HG02840 (cell line): ENCODE data around the gene TNFRSF19.
"Not testable (repeated sequence)": the region's sequence is repeated elsewhere in the genome, so short reads cannot be mapped to it uniquely, and the experiment has no call there.

ENCODE experiments used
- ATAC-seq: cut with Tn5 transposase; IDR thresholded peaks from one replicate; pipeline ENCODE4 v1.9.1; 2021; ENCODE audit warnings: mild to moderate bottlenecking, moderate library complexity, moderate number of reproducible peaks; ENCODE audit not compliant: unreplicated experiment, low FRiP score

TNFRSF19 gene

DNA sequence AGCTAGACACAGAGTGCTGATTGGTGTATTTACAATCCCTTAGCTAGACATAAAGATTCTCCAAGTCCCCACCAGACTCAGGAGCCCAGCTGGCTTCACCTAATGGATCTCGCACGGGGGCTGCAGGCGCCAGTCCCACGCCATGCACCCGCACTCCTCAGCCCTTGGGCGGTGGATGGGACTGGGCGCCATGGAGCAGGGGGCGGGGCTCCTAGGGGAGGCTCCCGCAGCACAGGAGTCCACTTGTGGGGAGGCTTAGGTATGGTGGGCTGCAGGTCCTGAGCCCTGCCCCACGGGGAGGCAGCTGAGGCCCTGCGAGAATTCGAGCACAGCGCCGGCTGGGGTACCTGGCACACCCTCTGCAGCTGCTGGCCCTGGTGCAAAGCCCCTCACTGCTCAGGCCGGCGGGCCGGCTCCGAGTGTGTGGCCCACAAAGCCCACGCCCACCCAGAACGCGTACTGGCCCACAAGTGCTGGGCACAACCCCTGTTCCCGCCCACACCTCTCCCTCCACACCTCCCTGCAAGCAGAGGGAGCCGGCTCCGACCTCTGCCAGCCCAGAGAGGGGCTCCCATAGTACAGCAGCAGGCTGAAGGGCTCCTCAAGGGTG, 107.6 kb downstream of the TNFRSF19 start:
- not testable (repeated sequence) for ATAC-seq

DNA sequence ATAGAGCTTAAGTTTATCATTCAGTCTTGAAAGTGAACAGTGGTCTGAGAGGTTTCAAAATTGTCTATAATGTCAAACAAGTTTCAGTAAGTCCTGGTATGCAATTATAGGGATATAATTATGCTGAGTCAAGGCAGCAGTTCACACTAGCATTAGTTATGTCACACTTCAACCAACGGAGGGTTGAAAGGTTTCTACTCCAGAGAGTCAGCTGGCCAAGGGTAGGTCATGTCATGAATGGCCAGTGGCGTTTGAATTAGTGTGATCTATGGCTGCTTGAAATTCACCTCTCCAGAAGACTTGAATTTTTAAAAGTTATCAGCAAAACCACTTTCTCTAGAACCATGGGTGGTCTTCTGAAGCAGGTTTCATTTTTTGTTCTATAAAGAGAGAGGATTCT, 108.6 kb downstream of the TNFRSF19 start:
- ATAC-seq: no peak

DNA sequence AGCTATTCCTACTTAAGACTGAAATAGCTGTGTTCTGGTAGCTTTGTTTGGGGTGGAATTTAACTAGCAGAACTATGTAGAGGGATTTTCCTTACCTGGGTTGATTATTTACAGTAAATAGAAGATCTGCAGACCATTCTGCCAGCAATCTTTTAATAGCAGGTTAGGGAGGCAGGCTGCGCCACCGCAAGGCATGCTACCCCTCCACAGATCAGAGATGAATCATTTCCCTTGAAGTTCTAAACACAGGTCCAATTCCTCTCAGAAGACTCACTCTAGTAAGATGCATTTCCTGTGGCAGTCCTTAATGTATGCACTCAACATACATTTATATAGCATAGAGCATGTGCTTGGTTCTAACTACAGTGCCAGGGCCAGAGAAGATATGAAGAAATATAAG, 109.0 kb downstream of the TNFRSF19 start:
- no peak for ATAC-seq

DNA sequence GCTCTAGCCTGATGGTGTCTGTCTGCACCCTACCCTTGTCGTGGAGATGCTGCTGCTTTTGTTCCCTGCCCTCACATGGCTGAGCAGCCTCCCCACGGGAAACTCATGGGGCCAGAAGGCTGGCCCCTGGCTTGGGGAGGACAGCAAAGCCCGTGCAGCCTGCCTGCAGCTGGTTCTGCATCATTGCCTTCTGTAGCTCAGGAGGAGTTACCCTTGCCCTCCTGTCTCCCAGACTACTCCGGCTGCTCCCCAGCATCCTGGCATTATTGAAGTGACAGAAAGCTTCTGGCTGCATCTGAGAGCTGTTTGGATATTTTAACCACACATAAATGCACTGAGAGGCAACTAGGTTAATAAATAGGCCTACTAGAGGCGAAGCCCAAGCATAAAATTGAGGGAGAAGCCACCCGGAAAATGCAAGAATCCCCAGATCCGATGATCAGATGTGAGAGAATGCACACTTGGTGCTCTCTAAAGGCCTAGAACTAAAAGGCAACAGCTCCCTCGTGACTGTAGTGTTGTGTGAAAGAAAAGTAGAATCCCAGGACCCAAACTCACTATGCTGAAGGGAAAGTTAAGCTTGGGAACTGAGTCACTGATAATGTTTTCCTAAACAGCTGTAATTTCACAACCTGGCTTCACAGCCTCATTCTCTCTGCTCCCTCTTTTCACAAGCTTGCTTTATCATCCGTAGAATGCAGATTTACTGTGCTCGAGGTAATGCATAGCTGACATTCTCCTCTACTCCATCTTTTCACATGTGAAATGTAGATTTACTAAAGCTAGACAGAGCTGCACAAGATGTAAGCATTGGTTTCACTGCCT, 110.8 kb downstream of the TNFRSF19 start:
- no peak for ATAC-seq

DNA sequence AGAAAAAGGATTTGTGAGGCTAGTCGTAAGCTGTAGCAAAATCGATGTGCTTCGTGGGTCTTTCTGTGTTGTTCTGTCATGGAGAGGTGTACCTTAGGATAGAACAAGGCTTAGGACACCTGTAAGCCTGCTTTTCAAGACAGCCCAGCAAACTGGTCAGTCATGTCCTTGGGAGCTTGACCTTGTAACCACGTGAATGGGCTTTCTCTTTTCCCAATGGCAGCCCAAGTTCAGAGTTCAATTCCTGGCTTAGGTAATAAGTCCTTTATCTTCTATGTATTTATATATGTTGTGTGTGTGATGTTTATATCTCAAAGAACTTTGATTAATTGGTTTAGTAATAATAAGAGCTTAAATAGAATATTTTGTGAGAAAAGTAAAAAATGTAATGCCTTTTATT, 112.9 kb downstream of the TNFRSF19 start:
- no peak for ATAC-seq

DNA sequence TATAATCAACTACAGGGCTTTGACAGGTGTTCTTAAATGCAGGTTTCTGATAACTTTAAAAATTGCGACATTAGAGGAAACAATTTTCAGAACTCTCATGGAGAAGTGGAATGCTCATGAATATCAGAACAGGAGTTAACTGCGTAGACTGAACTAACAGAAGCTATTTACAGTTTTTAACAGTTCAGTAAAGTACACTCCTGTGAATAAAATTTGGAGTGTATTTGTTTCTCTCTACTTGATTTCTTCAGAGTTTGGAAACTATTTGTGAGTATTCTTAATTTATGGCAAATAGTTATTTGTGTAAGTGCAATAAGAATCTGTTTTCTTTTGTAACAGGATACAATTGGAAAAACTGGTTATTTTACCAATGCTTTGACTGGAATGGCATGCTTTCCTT, 114.4 kb downstream of the TNFRSF19 start:
- ATAC-seq: no peak

DNA sequence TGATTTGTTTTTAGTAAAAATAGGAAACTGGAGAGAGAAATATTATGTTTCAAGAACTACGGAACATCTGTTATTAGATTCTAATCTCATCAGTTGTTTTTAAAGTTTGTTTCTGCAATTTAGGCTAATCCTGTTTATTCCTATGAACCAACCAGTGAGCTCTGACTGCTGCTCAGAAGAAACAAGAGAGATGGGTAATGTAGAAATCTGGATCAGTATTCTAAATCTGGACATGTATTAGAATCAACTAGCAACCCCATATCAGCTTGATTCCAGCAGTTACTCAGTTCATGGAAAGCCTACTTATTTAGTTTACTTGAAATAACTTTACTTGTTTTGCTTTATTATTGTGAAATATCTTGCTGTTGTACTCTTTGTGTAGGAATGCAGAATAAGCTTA, 115.2 kb downstream of the TNFRSF19 start:
- no peak for ATAC-seq

DNA sequence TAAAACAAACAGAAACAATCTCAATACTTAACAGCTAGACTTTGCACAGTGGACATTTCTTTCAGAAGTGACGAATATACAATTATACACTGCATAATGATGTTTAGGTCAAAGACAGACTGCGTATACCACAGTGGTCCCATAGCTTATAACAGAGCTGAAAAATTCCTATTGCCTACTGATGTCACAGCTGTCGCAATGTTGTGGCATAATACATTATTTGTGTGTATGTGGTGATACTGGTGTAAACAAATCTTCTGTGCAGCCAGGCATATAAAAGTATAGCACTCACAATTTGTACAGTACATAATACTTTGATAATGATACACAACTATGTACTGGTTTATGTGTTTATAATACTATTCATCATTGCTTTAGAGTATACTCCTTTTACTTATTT, 116.7 kb downstream of the TNFRSF19 start:
- ATAC-seq: no peak

DNA sequence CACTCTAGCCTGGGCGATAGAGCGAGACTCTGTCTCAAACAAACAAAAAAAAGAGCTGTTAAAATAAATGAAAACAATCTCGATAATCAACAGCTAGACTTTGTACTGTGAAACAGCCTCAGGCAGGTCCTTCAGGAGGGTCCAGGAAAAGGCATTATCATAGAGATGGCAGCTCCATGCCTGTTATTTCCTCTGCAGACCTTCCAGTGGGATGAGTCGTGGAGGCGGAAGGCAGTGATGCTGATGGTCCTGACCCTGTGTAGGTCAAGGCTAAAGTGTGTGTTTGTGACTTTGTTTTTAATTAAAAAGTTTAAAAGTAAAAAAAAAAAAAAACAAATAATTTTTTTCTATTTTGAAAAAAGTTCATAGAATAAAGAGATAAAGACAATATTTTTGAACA, 117.4 kb downstream of the TNFRSF19 start:
- no peak for ATAC-seq

DNA sequence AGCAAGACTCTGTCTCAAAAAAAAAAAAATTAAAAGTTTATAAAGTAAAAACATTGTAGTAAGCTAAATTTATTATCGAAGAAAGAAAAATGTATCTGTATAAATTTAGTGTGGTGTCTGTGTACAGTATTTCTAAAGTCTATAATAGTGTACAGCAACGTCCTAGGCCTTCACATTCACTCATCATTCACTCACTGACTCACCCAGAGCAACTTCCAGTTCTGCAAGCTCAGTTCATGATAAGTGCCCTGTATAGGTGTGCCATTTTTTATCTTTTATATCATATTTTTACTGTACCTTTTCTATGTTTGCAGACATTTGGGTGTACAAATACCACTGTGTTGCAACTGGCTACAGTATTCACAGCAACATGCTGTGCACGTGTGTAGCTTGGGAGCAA, 118.1 kb downstream of the TNFRSF19 start:
- no peak for ATAC-seq

DNA sequence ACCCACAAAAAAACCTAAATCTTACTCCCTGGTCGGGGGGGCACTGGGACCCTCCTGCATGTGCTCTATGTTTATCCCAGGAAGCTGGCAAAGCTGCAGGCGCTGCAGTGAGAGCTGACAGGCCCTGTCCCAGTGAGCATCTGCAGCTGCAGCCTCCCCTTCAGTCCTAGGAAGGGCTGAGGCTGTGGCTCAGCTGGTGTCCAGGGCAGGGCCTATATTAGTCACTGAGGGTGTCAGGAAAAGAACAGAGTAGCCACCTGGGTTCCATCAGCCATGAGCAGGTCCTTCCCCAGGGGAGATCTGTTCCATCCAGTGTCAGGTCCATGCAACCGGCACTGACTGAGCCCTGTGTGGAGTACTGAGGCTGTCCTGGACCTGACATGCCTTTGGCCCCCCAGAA, 120.5 kb downstream of the TNFRSF19 start:
- no peak for ATAC-seq

DNA sequence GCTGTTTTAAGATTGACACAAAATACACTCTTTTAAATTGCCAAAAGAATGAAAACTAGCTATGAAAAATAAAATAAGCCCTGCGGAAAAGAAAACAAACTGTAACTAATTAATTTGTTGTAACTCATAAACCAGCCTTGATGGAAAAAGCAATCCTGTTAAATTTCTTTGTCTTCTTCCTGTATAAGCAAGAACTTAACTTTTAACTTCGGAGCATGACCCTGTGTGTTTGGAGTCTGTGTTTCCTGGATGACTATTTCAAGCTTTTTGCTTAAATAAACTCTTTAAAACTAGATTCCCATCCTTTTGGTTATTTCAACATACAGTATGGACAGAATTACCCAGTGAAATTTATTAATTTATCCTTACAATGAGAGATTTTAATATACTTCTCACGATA, 122.6 kb downstream of the TNFRSF19 start:
- no peak for ATAC-seq

DNA sequence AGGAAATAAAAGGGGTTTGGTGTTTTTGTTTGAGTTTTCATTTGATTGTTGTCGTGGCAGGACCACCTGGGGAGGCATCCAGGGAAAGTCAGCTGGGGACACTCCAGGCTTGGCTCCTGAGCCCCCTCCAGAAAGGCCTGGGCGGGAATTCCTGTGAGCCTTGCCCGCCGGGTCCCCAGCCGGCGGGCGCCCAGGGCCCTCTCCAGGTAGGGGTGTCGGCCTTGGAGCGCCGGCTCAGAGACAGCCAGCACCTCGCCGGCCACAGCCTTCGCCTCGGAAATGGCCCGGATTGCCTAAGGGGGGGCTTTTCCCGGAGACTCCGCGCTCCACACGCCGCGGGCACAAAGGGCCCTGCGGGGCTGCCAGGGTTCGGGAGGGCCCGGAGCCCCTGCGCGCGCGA, 125.0 kb downstream of the TNFRSF19 start:
- no peak for ATAC-seq

DNA sequence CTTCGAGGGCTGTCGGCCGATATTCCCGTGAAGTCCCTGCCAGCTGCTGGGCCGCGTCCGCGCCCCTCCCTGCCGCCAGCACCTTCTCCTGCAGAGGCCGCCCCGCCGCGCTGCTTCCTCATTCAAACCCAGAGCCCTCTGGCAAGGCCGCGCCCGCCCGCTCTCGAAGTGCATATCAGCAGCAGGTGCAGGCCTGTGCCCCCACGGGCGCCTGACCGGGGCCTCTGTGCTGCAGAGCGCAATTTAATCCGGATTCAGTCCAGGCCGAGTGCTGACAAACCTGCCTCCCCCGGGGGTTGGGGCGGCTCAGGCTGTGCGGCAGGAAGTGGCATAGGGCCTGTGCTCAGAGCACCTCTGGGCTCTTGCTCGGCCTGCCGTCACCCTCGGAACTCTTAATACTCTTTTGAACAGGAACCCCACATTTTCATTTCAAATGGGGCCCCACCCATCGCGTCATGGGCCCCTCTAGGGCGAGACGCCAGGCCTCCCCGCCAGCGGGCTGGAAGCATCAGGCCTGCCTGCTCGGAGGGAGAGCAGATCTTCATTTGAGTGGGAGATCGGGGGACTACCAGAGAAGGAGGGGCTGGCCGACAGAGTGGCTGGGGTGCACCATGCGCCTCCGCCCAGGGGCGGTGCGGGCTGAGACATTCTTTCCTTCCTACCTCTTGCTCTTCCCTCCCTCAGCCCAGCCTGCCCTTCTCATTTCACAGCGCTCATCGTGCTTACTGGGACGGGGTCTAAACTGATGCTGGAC, 125.7 kb downstream of the TNFRSF19 start:
- ATAC-seq: peak; percentile 77

DNA sequence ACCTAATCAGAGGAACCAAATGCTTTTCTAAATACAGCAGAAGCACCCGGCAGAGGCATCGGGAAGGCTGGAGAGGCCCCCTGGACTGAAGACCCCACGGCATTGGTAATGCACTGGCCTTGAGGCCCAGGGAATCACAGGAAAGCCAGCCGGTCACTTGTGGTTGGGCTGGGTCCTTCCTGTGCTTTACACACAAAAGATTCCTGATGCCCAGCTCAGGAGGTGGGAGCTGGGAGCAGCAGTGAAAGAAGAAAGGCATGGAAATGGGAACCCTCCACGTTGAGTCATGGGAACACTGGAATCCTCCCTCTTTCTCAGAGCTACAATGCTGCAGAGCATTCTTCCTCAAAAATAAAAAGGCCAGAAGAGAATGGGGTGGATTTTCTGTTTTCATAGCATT, 126.4 kb downstream of the TNFRSF19 start:
- no peak for ATAC-seq

DNA sequence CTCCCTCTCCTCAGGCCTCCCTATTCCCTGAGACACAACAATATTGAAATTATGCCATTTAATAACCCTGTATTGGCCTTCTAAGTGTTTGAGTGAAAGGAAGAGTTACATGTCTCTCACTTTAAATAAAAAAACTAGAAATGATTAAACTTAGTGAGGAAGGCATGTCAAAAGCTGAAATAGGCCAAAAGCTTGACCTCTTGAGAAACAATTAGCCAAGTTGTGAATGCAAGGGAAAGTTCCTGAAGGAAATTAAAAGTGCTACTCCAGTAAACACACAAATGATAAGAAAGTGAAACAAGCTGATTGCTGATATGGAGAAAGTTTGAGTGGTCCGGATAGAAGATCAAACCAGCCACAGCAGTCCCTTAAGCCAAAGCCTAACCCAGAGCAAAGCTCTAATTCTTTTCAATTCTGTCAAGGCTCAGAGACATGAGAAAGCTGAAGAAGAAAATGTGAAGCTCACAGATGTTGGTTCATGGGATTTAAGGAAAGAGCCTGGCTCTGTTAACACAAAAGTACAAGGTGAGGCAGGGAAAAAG, 127.6 kb downstream of the TNFRSF19 start:
- ATAC-seq: no peak

DNA sequence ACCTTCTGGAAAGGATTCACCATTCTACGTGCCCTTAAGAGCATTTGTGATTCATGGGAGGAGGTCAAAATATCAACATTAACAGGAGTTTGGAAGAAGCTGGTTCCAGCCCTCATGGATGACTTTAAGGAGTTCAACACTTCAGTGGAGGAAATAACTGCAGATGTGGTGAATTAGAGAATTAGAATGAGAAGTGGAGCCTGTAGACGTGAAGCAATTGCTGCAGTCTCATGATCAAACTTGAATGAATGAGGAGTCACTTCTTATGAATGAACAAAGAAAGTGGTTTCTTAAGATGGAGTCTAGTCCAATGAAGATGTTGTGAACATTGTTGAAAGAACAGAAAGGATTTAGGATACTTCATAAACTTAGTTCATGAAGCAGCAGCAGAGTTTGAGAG, 129.1 kb downstream of the TNFRSF19 start:
- ATAC-seq: no peak

DNA sequence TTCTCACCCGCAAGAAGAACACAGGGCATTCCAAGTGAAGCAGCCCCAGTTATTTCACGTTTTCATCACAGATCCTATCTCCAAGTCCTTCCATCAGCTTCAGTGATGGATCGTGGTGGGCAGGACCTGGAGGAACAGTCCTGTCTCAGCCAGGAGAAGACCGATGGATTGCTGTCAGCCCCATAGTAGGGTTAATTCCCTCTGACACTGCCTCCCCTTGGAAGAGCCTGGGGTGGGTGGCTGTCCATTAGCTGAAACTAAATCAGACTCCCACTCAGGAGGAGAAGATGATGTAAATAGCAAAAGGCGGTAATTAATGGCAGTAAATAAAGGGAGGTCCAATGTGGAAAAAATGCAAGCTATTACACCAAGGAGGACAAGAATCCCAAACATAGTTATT, 131.0 kb downstream of the TNFRSF19 start:
- no peak for ATAC-seq

DNA sequence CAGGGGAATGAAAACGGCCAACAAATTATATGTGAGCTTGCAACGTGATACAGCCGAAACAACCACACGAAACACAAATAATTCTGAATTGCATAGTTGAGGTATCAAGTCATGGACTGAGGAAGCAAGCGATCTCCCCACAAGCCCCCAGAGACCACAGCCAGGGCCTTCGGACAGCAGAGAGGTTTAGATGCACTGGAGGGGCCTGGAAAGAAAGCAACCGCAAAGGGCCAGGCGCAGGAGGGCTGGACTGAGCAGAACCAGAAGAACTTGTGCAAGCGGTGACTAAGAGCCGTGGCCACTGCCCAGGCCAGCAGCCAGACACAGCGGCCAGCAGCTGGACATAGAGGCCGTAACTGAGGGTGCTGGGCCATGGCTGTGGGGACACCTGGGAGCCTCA, 131.4 kb downstream of the TNFRSF19 start:
- no peak for ATAC-seq

DNA sequence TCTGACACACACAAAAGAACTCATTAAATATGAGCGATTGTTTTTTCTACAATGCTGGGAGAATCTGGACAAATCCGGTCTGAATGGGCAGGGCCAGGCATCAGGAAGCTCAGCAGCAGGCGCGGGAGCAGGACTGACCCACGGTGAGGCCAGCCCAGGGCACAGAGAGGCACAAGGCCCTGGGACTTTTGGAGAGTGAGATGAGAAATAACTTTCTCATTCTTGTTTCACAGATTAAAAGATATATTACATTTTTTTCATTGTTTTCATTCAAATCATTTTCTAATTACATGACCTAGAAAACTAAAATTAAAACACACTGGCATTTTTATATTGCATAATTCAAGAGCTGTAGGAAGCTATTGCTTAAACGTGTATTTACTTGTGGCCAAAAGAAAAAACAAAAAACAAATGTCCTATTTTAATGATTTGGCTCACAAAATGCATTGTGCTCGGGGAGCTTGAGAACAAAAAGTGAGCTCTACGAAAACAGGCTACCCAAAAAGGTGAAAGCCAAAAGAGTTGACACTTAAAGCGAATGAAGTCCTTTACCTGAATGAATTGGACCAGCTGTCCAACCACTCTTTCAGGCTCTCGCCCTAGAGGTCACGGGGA, 133.1 kb downstream of the TNFRSF19 start:
- no peak for ATAC-seq

DNA sequence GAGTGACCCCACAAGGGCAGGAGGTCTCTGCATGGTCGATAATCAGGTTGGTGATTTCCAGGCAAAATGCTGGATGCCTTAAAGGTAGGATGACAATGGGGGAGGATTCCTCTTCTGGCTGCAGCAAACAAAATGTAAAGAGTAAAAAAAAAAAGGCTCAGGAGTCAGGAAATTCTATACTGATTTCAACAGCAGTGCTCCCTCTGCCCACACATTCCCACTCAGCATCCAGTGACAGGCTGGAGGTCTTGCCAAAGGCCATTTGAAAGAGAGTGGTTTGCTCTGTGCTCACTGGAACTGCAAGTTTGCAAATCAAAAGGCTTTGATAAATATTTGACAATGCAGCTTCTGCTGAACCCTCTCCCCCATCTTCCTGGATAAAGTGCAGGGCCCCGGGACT, 135.4 kb downstream of the TNFRSF19 start:
- no peak for ATAC-seq
